Fibroblast of lung (primary cell): ENCODE measurements around the gene NRXN2.

Experiments used
- CTCF ChIP-seq, 2 donors: IDR thresholded peaks in 1 of 2; conservative IDR thresholded peaks in 1 of 2; 1 replicate in 1 of 2; 2 replicates in 1 of 2; pipeline ENCODE4 v1.5.1; 2011 to 2012; ENCODE audit warnings: low read length in 2 of 2, control low read depth in 1 of 2, inconsistent platforms in 1 of 2, low read depth in 1 of 2, mild to moderate bottlenecking in 1 of 2
- EZH2 ChIP-seq: IDR thresholded peaks from 2 replicates; pipeline ENCODE4 v1.5.1; 2012; ENCODE audit warnings: low read length, control low read depth, mild to moderate bottlenecking; ENCODE audit errors: missing control alignments

- no peak for TF ChIP-seq CTCF (conservative IDR thresholded peaks at IDR 0.05 in 1 of 2, IDR thresholded peaks at IDR 0.05 in 1 of 2; ENCODE audit: low read depth in 1 of 2, low read length in 2 of 2)
- TF ChIP-seq EZH2 = no peak
These were observed 37.0 kb upstream of the NRXN2 start, which contains the start of gene PYGM for GRCh38 chr11:64759722-64760719.
